ENCODE measurements around the gene ZNF518A. TPM values are rescaled to one million over a fixed set of nuclear protein-coding genes. Genes with fewer than 3 reads are reported as not detected.

The ZNF518A gene
- total and polyA plus RNA-seq, 2 of the 8 experiments (the other 6 are each of a cell fraction or from before 2014, with no cell fraction given): 6.6 to 34.8 TPM

DNA sequence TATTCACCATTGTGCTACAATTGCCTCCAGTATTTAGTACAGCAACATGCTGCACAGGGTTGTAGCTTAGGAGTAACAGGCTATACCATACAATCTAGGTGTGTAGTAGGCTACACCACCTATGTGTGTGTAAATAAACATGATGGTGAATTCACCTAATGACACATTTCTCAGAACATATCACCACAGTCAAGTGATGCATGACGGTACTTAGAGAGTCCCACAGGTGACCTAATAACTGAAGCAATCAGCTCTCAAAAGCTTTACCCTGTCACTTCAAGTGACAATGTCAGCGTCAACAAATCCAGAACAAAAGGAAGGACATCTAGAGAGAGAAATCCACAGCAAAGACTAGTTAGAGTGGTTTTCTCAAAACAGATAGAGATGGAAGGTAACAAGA, 47.9 kb upstream of the ZNF518A start:
- Histone ChIP-seq H3K56ac (replicated peaks; ENCODE audit: insufficient read length, low read depth, low read length) (no peak overlapping the region), H3K9me3 (ENCODE audit: insufficient read depth in 2 of 2, low read depth in 1 of 2, low read length in 1 of 2) (no peaks in the 10 kb centered on the region), H3K14ac (ENCODE audit: insufficient read length) (no peak overlapping the region), H3K27ac (ENCODE audit: low read depth, low read length) (no peak overlapping the region), H3K36me3 (ENCODE audit: control insufficient read depth in 2 of 4, insufficient read depth in 4 of 4, low read length in 3 of 4) (no peaks in the 10 kb centered on the region), H3K79me2 (ENCODE audit: control insufficient read depth in 1 of 2, insufficient read depth in 2 of 2, low read length in 2 of 2) (no peaks in the 10 kb centered on the region), H2BK20ac (ENCODE audit: low read length) (no peak overlapping the region), H2BK15ac (ENCODE audit: low read length) (no peak overlapping the region), H2BK120ac (replicated peaks; ENCODE audit: low read depth, low read length) (no peak overlapping the region), H4K20me1 (replicated peaks in 1 of 2; ENCODE audit: control insufficient read depth in 1 of 2, insufficient read depth in 2 of 2, low read length in 2 of 2) (no peaks in the 10 kb centered on the region), H3K4me3 (ENCODE audit: extremely low read depth in 1 of 4, insufficient read depth in 2 of 4, low read depth in 3 of 4, low read length in 4 of 4) (no peak overlapping the region), H3K4me1 (replicated peaks in 1 of 4; ENCODE audit: control insufficient read depth in 3 of 4, insufficient read depth in 4 of 4, low read length in 3 of 4) (peaks cover 0 to 4% (median 0%) of the 10 kb centered on the region in 4 experiments; a peak in 2 of 7 replicates), H4K8ac (ENCODE audit: extremely low read depth, insufficient read depth, low read length) (no peak overlapping the region), H3K23ac (ENCODE audit: insufficient read length) (no peak overlapping the region), H3K23me2 (ENCODE audit: low read depth, low read length) (no peaks in the 10 kb centered on the region), H3K9ac (replicated peaks in 1 of 4; ENCODE audit: extremely low read depth in 1 of 4, low read depth in 3 of 4, low read length in 3 of 4) (no peak overlapping the region), H2AK5ac (ENCODE audit: low read depth, low read length) (no peak overlapping the region), H4K5ac (ENCODE audit: insufficient read length, low read depth, low read length) (no peak overlapping the region), H3K4me2 (ENCODE audit: insufficient read depth in 1 of 2, low read depth in 2 of 2, low read length in 2 of 2) (no peak overlapping the region), H2AFZ (ENCODE audit: low read length) (no peak overlapping the region), H2BK5ac (ENCODE audit: low read depth, low read length) (no peak overlapping the region), H3K18ac (ENCODE audit: extremely low read depth, low read length) (no peak overlapping the region), H3K79me1 (ENCODE audit: low read depth, low read length) (no peaks in the 10 kb centered on the region), H2BK12ac (ENCODE audit: low read depth, low read length) (no peak overlapping the region), H3K27me3 (replicated peaks in 1 of 4; ENCODE audit: control insufficient read depth in 3 of 4, extremely low read depth in 1 of 4, insufficient read depth in 3 of 4, low read length in 3 of 4) (no peaks in the 10 kb centered on the region), H3K4ac (replicated peaks; ENCODE audit: insufficient read length, low read depth, low read length) (no peak overlapping the region), H4K91ac (replicated peaks; ENCODE audit: insufficient read length, low read length) (no peak overlapping the region)
- POLR2A ChIA-PET (ENCODE audit: partially characterized antibody): no interaction called here
- FAIRE-seq (no peak), DNase-seq (ENCODE audit: low read depth in 1 of 2, low spot score in 2 of 2) (no peak)
- CTCF ChIA-PET (ENCODE audit: partially characterized antibody): interaction anchor here (0.9 to 2.3 kb wide), 2 partner anchors 212 to 240 kb away, joined by 3 to 6 read pairs; no protein-coding TSS in a partner anchor
- TF ChIP-seq CHD2 (IDR thresholded peaks at IDR 0.05; ENCODE audit: low read length) (no peak), CTBP2 (IDR thresholded peaks at IDR 0.05; ENCODE audit: borderline replicate concordance, insufficient read depth, insufficient read length, low read length) (no peak), KDM5A (IDR thresholded peaks at IDR 0.05; ENCODE audit: low read length) (no peak), ASH2L (IDR thresholded peaks at IDR 0.05; ENCODE audit: low read length) (no peak), SUZ12 (IDR thresholded peaks at IDR 0.05; ENCODE audit: low read length) (no peak)
- TF ChIP-seq, protein P1, sequence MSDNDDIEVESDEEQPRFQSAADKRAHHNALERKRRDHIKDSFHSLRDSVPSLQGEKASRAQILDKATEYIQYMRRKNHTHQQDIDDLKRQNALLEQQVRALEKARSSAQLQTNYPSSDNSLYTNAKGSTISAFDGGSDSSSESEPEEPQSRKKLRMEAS (IDR thresholded peaks at IDR 0.05): no peak
- TF ChIP-seq, protein P2, sequence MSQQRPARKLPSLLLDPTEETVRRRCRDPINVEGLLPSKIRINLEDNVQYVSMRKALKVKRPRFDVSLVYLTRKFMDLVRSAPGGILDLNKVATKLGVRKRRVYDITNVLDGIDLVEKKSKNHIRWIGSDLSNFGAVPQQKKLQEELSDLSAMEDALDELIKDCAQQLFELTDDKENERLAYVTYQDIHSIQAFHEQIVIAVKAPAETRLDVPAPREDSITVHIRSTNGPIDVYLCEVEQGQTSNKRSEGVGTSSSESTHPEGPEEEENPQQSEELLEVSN (IDR thresholded peaks at IDR 0.05): no peak
- WGBS, 2 experiments (ENCODE audit: extremely low coverage in 1 of 2, insufficient coverage in 1 of 2, insufficient read length in 1 of 2, insufficient replicate concordance in 2 of 2, low coverage in 1 of 2, low lambda C conversion rate in 2 of 2, missing lambda C conversion rate in 1 of 2): 94% methylated on average over 2 of the region's 2 CpGs; no CpG with 5 or more reads in 1 of the 2 experiments

Measured in H1 (cell line).